ENCODE results near the gene BACE2.

DNA sequence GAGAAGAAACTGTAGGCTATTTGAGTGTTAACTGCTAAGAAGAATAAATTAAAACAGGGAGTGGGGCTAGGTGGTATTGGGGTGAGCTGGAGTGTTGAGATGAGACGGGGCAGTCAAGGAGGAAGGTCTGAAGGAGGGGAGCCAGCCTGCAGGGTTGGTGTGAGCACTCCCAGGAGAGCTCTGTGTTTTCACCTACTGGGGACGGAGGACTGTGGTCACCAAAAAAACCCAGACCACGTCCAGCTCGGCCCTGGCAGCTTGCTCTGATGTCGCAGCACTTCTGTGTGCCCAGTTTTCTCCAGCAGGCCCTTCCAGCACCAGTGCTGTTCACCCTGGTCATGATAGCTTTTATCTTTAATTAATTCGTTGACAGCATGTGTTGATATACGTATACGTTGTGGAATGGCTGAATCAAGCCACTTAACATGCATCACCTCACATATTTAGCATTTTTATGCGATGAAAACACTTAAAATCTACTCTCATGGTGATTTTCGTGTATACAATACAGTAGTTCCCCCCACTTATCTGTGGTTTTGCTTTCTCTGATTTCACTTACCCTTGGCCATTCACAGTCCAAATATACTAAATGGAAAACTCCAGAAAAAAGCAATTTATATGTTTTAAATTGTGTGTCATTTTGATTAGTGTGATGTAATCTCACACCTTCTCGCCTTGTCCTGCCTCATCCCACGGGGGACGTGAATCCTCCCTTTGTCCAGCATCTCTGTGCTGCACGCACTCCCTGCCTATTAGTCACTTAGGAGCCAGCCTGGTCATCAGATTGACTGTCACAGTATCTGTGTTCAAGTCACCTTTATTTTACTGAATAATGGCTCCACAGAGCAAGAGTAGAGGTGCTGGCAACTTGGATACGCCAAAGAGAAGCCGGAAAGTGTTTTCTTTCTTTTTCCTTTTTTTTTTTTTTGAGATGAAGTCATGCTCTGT, 161.0 kb downstream of the BACE2 start:
- TF ChIP-seq, protein P1, sequence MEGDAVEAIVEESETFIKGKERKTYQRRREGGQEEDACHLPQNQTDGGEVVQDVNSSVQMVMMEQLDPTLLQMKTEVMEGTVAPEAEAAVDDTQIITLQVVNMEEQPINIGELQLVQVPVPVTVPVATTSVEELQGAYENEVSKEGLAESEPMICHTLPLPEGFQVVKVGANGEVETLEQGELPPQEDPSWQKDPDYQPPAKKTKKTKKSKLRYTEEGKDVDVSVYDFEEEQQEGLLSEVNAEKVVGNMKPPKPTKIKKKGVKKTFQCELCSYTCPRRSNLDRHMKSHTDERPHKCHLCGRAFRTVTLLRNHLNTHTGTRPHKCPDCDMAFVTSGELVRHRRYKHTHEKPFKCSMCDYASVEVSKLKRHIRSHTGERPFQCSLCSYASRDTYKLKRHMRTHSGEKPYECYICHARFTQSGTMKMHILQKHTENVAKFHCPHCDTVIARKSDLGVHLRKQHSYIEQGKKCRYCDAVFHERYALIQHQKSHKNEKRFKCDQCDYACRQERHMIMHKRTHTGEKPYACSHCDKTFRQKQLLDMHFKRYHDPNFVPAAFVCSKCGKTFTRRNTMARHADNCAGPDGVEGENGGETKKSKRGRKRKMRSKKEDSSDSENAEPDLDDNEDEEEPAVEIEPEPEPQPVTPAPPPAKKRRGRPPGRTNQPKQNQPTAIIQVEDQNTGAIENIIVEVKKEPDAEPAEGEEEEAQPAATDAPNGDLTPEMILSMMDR (IDR thresholded peaks at IDR 0.05) = no peak
- TF ChIP-seq ZFX (IDR thresholded peaks at IDR 0.05; ENCODE audit: borderline replicate concordance) = no peak

All from 22Rv1 (cell line).